Measurements from ENCODE around the gene TMEM134.
"Not testable (repeated sequence)": the region's sequence is repeated elsewhere in the genome, so short reads cannot be mapped to it uniquely, and the experiment has no call there.

TMEM134 gene

GRCh38 chr11:67432655-67433349 is 36.2 kb downstream of the TMEM134 start:
- no peak for DNase-seq (ENCODE audit: low read depth)
- no peak overlapping the region for H3K4me3 ChIP-seq (replicated peaks; ENCODE audit: low read depth, low read length)
- TF ChIP-seq CTCF (IDR thresholded peaks at IDR 0.05; ENCODE audit: low read length, missing control alignments), result no peak

DNA sequence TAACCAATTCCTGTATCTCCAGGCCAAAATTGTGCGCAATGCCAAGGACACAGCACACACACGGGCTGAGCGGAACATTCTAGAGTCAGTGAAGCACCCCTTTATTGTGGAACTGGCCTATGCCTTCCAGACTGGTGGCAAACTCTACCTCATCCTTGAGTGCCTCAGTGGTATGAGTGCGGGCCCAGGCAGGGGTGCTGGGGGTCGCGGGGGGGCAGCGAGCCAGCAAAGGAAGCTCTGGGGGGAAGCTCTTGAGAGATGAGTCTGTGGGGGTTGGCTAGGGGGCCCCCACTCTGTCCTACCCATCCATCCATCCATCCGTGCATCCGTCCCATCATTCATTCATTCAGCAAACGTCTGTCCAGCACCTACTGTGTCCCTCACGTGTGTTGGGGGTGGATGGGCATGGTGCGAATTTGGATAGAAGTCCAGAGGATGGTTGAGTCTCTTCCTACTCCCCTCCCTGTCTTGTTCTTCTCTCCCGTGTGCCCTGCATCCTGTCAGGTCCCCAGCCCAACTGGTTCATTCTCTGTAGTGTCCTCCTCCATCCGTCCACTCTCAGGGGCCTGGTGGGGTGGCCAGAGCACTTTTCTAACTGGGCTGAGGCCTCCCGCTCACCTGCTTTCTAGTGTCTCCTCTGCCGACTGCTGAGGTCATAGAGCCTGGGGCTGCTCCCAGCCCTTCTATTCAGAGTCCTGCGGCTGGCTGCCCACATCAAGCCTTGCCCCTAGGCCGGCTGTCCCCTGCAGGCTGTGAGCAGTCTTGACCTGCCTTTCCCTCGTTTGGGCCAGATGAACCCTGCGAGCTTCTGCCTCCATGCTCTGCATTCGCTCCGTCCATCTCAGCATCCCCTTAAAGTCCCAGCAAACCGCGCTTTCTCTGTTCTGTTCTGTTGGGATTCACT is 37.5 kb downstream of the TMEM134 start:
- no peak overlapping the region for H3K4me3 ChIP-seq (replicated peaks; ENCODE audit: low read depth, low read length)
- no peak for DNase-seq (ENCODE audit: low read depth)
- no peak for TF ChIP-seq CTCF (IDR thresholded peaks at IDR 0.05; ENCODE audit: low read length, missing control alignments)

DNA sequence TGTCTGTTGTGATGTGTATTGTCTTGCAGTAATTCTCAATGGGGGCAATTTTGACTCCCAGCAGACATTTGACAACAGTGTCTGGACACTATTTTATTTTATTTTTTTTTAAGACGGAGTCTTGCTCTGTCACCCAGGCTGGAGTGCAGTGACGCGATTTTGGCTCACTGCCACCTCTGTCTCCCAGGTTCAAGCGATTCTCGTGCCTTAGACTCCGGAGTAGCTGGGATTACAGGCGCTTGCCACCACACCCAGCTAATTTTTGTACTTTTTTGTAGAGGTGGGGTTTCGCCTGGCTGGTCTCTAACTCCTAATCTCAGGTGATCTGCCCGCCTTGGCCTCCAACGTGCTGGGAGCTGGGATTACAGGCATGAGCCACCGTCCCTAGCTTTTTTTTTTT is 39.3 kb downstream of the TMEM134 start:
- no peak for TF ChIP-seq CTCF (IDR thresholded peaks at IDR 0.05; ENCODE audit: low read length, missing control alignments)
- DNase-seq (ENCODE audit: low read depth), result no peak
- no peak overlapping the region for H3K4me3 ChIP-seq (replicated peaks; ENCODE audit: low read depth, low read length)

- H3K4me3 ChIP-seq (replicated peaks; ENCODE audit: low read depth, low read length), result peak overlapping the region; percentile 98
- no peak for TF ChIP-seq CTCF (IDR thresholded peaks at IDR 0.05; ENCODE audit: low read length, missing control alignments)
- no peak for DNase-seq (ENCODE audit: low read depth)
Observed at GRCh38 chr11:67429038-67429668, 39.9 kb downstream of the TMEM134 start.

DNA sequence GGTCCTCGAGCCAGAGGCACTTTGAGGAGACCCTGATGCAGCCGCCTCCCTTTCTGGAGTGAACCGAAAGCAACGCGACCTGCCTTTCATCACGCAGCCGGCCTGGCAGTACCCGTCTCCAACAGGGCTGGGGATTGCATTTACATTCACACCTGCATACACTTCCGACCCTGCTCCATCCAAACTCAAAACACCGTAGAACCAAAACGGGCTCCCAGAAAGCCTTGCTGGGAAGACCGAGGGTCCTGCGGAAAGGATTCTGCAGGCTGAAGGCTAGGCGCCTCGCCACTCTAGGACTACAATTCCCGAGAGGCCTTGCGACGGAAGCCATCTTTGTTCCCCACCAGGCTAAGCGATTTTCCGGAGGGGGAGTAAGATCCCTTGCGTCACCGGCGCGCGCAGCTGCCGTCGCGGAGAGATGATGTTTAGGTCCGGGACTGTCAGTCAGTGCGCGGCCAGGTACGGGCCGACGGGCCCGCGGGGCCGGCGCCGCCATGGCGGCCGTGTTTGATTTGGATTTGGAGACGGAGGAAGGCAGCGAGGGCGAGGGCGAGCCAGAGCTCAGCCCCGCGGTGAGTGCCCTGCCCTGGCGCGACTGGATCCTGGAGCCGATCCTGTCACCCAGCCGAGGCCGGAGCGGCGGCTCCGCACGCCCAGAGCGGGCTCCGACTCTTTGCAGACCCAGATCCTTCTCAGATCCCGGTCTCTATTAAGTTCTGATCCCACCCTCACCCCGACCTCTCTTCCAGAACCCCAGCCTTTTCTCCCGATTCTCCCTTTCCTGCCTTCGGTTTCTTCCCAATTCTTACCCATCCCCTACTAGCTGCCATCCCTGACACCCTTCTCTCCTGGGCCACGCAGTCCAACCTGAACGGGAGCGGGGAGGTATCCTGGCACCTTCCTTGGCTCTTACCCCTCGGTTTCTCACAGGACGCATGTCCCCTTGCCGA is 40.7 kb downstream of the TMEM134 start, which contains the start of gene RPS6KB2:
RPS6KB2 (plus strand) TSS at position 443 of the 950 bp plus-strand sequence; CDS start at position 495, 52 bp downstream.
- no peak for TF ChIP-seq CTCF (IDR thresholded peaks at IDR 0.05; ENCODE audit: low read length, missing control alignments)
- peak; percentile 98 for DNase-seq (ENCODE audit: low read depth)
- H3K4me3 ChIP-seq (replicated peaks; ENCODE audit: low read depth, low read length), result peak within 1 kb of the TSS; percentile 98

DNA sequence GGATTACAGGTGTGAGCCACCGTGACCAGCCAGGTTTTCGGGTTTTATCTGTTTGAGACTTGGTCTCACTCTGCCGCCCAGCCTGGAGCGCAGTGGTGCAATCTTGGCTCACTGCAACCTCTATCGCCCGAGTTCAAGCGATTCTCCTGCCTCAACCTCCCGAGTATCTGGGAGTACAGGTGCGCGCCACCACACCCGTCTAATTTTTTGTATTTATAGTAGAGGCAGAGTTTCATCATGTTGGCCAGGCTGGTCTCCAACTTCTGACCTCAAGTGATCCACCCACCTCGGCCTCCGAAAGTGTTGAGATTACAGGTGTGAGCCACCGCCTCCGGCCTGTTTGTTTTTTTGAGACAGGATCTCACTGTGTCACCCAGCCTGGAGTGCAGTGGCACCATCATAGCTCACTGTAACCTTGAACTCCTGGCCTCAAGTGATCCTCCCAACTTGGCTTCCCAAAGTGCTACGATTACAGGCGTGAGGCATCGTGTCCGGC is 41.6 kb downstream of the TMEM134 start:
- H3K4me3 ChIP-seq (replicated peaks; ENCODE audit: low read depth, low read length), result peak overlapping the region; percentile 98
- DNase-seq (ENCODE audit: low read depth), result not testable (repeated sequence)

All from fibroblast of pulmonary artery (primary cell).